ENCODE measurements around the gene SRSF3.
"Not testable (repeated sequence)": the region's sequence is repeated elsewhere in the genome, so short reads cannot be mapped to it uniquely, and the experiment has no call there.

The SRSF3 gene

DNA sequence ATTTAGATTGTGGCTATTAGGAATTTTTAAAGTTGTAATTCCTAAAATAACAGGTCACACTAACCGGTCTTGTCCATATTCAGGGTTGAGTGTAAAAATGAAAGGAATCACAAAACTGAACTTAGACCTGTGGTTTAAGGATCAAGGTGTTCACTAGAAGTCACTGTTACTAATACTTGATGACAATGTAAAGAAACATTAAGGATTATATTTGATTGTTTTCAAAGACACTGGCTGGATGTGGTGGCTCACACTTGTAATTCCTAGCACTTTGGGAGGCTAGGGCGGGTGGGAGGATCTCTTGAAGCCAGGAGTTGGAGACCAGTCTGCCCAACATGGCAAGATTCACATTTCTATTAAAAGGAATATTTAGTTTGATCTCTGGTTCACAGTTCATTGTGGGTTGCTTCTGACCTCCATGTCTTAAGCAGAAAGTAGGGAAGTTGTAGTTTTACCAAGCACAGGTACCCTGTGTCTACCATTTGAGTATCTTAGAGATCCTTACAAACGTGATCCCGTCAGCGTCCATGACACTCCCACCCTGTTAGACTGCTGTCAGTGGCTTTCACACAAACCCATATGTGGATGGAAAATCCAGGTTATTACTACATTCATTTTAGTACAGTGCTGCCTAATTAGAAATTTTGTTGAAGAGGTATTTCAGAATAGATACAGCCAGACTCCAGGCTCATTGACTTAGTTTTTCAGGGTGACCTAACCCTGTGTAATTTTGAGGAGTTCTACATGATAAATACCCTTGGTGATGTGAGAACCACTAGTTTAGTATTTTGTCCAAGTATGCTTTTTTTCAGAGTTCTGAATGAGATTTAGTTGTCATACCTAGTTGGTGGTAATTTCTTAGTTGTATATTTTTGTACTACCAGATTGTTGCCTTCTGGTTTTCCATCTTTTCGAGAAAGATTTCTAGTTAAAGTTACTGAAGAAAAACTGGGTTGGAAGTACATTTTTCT is 10.2 kb downstream of the SRSF3 start:
- in situ Hi-C loops (cut with HindIII; ENCODE audit: low sequenced_read_pairs): no loop called here

DNA sequence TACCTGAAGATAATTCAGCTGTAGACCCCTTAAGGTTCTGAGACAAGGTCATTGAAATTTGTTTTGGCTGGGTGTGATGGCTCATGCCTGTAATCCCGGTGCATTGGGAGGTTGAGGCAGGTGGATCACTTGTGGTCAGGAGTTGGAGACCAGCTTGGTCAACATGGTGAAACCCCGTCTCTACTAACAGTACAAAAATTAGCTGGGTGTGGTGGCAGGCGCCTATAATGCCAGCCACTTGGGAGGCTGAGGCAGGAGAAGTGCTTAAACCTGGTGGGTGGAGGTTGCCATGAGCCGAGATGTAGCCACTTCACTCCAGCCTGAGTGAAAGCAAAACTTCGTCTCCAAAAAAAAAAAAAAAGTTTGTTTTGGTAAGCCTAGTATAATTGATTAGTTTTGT is 11.0 kb downstream of the SRSF3 start:
- in situ Hi-C loops (cut with HindIII; ENCODE audit: low sequenced_read_pairs): no loop called here

DNA sequence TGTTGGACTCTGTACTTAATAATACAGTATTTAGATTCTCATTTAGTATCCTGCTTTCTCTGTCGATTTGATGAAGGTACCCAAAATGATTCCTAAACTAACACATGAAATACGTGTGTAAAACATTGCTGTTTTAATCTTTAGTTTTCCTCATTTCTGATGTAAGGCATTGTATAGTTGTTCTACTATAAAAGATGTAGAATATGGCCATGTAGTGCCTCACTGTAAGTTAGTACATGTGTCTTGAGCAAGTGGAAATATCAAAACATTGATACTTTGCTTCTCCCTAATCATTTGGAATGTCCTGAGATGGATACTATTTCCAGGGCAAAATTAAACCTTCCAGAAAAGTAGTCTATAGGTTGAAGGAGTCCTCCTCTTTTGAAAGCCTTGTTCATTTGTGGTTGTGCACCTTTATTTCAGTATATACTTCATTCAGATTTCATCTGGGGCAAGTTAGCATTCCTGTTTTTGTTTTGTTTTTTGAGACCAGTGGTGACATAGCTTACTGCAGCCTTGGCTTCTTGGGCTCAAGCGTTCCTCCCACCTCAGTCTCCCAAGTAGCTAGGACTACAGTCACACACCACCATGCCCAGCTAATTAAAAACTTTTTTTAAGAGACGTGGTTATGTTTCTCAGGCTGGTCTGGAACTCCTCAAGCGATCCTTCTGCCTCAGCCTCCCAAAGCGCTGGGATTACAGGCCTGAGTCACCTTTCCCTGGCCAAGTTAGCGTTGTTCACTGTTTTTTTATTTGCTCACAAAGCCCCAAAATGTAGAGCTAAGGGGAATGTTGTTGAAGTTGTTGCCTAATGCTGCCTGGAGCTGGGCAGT is 11.6 kb downstream of the SRSF3 start:
- in situ Hi-C loops (cut with HindIII; ENCODE audit: low sequenced_read_pairs): no loop called here

DNA sequence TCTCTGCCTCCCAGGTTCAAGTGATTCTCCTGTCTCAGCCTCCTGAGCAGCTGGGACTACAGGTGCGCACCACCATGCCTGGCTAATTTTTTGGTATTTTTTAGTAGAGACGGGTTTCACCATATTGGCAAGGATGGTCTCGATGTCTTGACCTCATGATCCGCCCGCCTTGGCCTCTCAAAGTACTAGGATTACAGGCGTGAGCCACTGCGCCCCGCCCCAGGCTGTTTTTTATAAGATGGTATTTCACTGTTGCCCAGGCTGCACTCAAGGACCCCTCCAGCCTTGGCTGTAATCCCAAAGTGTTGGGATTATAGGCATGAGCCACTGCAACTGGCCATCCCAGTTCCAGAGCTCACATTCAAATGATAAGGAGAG is 13.1 kb downstream of the SRSF3 start:
- in situ Hi-C loops (cut with HindIII; ENCODE audit: low sequenced_read_pairs): not testable (repeated sequence)

DNA sequence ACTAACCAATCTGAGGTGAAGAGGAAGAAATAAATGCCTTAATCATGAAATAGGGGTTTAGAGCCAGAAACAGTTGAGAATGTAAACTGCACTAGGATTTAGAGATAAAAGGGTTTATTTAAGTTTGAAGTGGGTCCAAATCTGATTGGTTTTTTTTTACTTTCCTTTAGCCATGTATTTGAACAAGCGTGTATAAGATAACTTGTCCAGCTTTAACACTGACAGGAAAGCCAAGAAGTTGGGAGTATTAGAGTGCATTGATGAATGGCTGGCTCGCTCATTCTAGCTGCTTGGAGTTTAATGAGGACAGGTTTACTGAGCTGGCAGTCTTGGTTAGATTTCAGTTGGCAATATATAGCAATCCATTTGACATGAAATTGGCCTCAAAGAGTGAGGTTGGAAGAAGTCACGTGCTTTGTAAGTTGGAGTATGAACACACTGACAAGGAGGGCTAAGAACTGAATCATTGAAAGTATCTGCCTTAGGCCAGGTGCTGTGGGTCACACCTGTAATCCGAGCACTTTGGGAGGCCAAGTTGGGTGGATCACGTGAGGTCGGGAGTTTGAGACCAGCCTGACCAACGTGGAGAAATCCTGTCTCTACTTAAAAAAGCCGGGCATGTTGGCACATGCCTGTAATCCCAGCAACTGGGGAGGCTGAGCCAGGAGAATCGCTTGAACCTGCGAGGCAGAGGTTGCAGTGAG is 13.7 kb downstream of the SRSF3 start:
- in situ Hi-C loops (cut with HindIII; ENCODE audit: low sequenced_read_pairs): no loop called here

DNA sequence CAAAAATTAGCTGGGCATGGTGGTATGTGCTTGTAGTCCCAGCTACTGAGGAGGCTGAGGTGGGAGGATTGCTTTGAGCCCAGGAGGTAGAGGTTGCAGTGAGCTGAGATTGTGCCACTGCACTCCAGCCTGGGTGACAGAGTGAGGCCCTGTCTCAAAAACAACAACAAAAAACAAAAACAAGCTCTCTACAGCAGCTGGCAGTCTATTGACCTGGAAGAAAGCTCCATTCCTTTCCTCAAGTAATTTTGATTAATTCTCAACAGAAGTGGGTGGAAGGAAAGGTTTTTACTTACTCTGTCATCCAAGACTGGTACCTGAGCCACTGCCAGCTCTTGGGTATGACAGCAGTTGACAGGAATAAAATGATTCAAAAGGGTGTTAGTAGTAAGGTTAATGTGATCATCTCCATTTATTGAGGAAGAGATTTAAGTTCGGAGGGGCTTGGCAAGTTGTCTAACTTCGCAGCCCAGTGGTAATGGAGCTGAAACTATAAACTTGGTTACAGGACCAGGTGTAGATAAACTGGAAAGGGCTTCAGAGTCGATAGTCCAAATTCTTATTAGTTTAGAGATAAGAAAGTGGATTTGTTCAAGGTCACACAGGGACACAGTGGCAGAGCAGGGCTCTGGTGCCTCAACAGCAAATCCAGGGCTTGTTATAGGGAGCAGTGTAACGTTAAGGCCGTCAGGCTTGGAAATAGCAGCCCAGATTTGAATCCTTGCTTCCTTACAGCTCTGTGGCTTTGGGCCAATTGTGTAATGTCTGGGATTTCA is 14.8 kb downstream of the SRSF3 start:
- in situ Hi-C loops (cut with HindIII; ENCODE audit: low sequenced_read_pairs): no loop called here

DNA sequence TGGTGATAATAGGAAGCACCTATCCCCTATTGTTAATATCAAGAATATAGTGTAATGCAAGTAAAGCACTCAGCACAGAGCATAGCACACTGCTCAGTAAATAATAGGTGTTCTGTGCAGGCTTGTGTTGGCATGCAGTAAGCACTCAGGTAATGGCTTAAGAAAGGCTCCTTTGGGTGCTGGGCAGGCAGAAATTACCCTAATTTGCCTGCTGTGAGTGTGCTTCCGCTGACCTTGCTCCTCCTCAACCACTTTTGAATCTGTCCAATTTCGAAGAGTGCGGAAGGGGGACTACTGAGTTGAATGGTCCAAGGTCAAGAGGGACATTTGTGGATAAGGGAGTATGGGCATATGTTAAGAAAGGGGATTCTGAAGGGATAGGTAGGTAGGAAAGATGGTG is 15.4 kb downstream of the SRSF3 start:
- in situ Hi-C loops (cut with HindIII; ENCODE audit: low sequenced_read_pairs): no loop called here

DNA sequence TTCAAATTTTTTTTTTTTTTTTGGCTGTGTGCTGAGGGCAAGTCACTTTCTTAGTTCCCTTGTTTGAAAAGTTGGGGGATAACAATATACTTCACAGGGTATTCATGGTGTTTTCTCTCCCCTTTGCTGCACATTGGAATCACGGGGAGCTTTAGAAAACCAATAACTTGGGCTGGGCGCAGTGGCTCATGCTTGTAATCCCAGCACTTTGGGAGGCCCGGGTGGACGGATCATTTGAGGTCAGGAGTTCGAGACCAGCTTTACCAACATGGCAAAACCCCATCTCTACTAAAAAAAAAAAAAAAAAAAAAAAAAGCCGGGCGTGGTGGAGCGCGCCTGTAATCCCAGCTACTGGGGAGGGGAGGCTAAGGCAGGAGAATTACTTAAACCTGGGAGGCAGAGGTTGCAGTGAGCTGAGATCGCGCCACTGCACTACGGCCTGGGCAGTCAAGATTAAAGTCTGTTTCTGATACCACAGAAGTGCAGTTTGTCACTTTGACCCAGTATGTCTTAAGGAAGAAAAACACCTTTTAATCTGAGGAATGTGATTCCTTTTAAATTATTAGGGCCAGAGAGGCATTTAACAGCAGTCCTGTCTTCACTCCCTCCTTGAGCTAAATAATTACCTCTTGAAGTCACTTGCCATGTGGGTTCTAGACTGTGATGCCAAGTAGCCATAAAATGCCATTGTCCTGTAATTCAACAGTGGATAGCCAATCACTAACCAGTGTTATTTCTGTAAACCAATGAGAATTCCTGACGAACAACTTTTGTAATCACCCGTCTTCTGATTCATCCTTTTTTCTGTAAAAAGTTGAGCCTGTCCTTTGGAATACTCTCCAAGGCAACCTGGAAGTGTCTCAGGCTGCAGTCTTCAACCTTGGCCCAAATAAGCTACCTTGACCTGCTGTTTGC is 16.1 kb downstream of the SRSF3 start:
- in situ Hi-C loops (cut with HindIII; ENCODE audit: low sequenced_read_pairs): no loop called here

DNA sequence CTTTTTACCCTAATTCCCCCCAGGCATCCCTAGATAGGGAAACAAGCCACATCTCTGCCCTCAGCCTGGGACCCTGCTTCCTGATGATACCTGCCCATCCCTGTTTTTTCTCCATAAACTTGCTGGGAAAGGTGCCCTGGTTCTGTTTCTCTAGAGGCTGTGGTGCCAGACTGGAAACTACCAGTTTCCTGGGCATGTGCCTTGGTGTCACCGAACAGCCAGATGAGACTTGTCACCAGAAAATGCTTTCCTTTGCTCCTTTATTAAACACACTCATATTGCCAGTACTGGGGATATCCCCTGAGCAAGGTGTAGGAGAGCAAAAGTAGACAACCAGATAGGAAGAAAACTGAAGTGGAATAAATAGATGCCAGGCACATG is 16.8 kb downstream of the SRSF3 start:
- in situ Hi-C loops (cut with HindIII; ENCODE audit: low sequenced_read_pairs): no loop called here

DNA sequence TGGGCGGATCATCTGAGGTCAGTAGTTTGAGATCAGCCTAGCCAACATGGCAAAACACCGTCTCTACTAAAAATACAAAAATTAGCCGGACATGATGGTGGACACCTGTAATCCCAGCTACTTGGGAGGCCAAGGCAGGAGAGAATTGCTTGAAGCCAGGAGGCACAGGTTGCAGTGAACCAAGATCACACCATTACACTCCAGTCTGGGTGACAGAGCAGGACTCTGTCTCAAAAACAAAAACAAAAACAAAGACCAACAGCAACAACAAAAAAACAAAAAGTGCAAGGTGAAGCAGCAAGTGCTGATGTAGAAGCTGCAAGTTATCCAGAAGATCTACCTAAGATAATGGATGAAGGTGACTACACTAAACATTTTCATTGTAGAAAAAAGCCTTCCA is 17.5 kb downstream of the SRSF3 start:
- in situ Hi-C loops (cut with HindIII; ENCODE audit: low sequenced_read_pairs): not testable (repeated sequence)

DNA sequence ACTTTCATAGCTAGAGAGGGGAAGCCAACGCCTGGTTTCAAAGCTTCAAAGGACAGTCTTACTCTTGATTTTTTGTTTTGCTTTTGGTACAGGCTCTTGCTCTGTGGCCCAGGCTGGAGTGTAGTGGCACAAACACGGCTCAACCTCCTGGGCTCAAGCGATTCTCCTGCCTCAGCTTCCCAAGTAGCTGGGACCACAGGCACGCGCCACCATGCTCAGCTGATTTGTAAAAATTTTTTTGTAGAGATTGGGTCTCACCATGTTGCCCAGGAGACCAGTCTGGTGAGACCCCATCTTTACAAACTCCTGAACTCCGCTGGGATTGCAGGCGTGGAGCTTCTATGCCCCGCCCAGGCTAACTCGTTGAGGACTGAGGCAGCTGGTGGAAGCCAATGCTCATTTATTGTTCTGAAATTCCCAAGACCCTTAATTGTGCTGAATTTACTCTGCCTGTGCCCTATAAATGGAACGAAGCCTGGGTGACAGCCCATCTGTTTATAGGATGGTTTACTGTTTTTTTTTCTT is 18.0 kb downstream of the SRSF3 start:
- in situ Hi-C loops (cut with HindIII; ENCODE audit: low sequenced_read_pairs): no loop called here

DNA sequence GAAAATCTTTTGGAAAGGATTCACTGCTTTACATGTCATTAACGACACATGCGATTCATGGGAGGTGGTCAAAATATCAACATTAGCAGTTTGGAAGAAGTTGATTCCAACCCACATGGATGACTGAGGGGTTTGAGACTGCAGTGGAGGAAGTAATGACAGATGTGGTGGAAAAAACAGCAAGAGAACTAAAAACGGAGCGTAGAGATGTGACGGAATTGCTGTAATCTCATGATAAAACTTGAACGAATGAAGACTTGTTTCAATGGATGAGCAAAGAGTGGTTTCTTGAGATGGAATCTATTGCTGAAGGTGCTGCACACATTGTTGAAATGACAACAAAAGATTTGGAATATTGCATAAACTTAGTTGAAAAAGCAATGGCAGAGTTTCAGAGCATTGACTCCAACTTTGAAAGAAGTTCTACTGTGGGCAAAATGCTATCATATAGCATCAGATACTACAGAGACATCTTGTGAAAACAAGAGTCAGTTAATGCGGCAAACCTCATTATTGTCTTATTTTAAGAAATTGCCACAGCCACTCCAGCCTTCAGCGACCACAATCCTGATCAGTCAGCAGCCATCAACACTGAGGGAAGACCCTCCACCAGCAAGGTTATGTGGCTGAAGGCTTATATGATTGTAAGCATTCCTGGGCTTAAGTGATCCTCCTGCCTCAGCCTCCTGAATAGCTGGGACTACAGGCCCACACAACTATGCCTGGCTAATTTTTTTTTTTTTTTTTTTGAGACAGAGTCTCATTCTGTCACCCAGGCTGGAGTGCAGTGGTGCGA is 19.2 kb downstream of the SRSF3 start:
- in situ Hi-C loops (cut with HindIII; ENCODE audit: low sequenced_read_pairs): no loop called here

DNA sequence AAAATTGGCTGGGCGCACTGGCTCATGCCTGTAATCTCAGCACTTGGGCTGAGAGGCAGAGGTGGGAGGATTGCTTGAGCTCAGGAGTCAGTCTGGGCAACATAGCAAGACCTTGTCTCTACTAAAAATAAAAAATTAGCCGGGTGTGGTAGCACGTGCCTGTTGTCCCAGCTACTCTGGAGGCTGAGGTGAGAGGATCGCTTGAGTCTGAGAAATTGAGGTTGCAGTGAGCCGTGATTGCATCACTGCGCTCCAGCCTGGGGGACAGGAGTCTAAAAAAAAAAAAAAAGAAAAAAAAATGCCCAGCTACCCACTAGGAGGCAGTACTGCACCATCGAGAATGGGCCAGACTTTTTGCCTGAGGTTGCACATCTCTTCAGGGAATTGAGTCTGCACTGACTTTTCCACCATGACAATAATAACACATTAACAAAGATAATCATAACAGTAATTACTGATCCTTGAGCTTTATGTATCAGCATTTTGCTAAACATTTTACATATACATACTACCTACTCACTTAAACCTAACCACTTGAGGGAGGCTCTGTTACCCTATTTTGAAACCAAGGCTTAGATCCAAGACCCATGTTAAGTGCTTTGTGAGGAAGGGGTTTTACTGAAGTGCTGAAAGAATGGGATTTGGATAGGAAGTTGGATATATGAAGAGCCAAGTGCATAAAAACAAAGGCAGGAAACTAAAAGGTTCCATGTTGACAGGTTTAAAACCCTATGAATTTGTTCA is 21.0 kb downstream of the SRSF3 start:
- in situ Hi-C loops (cut with HindIII; ENCODE audit: low sequenced_read_pairs): no loop called here

DNA sequence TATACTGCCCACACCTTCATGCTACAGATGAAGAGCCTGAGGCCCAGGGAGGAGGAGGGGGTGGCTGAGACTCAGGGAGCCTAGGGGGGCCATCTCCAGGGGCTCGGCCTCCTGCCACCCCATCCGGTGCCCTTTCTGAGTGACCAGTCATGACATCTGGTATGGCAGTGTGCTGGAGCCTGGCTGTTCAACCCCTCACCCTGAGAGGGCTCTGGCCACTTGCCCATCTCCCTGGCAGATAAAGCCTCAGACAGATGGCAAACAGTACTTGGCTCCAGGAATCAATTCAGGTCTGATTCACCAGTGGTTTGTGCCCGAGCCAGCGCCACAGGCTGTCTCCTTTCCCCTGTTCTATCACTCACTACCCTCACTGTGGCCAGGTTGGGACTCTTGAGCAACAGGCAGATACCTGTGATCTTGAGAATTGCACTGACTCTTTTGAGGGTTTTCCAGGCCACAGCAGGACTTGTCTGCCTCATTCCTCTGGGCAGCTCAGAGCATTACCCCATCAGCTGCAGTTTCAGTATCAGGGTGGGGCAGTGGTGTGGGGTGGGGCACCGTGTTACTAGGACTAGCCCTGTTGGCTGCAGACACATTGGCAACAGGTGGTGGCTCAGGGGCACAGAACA is 22.8 kb downstream of the SRSF3 start:
- in situ Hi-C loops (cut with HindIII; ENCODE audit: low sequenced_read_pairs): no loop called here

DNA sequence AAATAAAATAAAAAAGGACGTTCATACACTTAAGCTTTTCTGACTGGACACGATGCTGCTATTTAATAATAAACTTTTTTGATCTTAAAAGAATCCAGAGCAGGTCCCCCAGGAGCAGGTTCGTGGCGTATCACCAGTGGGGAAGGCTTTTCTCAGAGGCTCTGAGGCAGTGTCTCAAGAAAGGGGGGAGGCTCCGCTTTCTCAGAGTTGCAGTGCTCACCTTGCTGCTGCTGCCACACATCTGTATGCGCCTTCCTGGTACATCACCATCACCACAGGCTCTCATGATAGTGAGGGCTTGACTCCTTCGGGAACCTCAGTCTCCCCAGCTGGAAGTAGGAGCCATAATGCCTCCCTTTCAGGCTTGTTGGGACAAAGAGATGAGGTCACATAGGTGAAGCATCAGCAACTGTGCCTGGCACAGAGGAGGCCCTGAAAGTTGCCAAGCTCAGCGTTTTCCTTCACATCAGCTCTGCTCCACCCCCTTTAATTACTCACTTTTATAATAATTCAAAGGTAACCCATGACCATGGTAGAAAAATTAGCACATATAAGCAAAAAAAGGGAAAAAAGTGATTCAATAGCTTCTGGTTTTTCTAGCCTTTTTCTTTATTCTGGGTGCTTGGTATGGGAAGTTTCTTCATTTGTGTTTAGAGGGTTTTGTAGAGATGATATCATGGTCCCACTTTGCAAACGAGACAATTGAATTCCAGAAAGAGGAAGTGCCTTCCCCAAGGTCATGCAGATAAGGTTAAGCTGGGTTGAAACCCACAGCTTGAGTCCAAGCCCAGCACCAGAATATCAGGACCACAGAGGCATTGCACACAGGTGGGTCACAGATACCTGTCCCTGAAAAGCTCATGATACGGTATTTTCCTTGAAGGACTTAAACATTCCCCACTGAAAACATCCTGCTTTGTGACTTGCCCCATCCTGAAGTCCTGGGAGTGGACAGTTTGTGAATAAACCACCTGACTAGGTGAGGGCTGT is 24.5 kb downstream of the SRSF3 start:
- in situ Hi-C loops (cut with HindIII; ENCODE audit: low sequenced_read_pairs): no loop called here

DNA sequence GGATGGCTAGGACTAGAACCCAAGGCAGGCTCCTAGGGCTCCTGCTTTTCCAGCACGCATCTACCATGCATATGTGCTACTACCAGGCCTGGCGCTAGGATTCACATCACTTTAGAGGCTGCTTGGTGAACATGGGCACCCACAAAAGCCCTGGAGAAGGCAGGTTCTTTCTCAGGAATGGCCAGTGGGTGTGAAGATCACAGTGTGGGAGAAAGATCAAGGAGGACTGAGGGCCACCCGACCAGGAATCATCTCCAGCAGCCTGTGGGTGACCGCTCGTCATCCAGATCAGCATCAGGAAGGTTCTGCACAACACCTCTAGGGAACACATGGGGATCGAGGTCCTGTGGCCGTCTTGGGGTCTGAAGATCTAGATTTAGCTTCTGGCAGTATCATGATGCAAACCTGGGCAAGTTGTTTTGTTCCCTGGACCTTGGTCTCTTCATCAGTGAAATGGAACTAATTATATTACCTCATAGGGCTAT is 27.3 kb downstream of the SRSF3 start:
- in situ Hi-C loops (cut with HindIII; ENCODE audit: low sequenced_read_pairs): no loop called here
